Loucy (cell line): ENCODE measurements around the gene RAD51C.

Experiments
- CTCF ChIP-seq: fragments of 200-600 bp; sonication (generic); conservative IDR thresholded peaks from 2 replicates; pipeline ENCODE4 v1.5.1; 2014; ENCODE audit warnings: mild to moderate bottlenecking, antibody characterized with exemption, low read length
- EZH2phosphoT487 ChIP-seq: fragments of 200-600 bp; IDR thresholded peaks from 2 replicates; pipeline ENCODE4 v1.6.1; 2018; ENCODE audit warnings: antibody characterized with exemption, mild to moderate bottlenecking, moderate library complexity, borderline replicate concordance

- TF ChIP-seq CTCF (no peak), EZH2phosphoT487 (no peak)
Observed at GRCh38 chr17:58668598-58668935, 23.8 kb upstream of the RAD51C start.
